Measurements from ENCODE around the gene PCNX4.

PCNX4 gene

DNA sequence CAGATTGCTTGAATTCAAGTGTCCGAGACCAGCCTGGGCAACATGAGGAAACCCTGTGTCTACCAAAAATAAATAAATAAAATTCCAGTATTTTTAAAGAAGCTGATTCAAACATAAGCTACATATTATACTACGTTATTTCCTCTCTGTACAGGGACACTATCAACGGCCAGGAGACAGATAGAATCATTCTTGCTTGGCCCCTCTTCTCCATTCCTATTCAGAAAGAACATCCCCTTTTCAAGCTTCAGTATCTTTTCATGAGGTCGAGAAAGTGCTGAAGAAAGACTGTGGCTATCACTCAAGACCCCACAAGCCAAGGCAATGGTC is 73.8 kb downstream of the PCNX4 start:
- H2AFZ ChIP-seq, result peak overlapping the region; percentile 81
- TF ChIP-seq, protein P1, sequence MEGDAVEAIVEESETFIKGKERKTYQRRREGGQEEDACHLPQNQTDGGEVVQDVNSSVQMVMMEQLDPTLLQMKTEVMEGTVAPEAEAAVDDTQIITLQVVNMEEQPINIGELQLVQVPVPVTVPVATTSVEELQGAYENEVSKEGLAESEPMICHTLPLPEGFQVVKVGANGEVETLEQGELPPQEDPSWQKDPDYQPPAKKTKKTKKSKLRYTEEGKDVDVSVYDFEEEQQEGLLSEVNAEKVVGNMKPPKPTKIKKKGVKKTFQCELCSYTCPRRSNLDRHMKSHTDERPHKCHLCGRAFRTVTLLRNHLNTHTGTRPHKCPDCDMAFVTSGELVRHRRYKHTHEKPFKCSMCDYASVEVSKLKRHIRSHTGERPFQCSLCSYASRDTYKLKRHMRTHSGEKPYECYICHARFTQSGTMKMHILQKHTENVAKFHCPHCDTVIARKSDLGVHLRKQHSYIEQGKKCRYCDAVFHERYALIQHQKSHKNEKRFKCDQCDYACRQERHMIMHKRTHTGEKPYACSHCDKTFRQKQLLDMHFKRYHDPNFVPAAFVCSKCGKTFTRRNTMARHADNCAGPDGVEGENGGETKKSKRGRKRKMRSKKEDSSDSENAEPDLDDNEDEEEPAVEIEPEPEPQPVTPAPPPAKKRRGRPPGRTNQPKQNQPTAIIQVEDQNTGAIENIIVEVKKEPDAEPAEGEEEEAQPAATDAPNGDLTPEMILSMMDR (IDR thresholded peaks at IDR 0.05), result no peak

DNA sequence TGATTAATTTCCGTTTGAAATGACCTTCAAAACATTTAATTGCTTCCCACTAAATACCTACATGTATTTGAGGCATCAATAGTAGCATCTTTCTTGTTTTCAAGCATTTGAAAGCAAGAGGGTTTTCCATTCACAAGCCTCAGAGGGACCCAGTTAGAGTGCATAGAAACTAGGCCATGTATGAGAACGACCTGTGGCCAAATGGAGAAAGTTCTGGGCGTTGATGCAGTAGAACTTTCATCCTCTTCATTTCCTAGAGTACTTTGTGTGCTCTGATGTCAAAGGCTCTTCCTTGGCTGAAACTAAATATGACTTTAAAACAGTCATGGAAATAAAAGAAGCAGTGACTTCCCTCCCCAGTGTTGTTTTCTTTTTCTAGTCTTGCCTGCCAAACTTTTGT is 74.4 kb downstream of the PCNX4 start:
- Histone ChIP-seq H3K4me2 (ENCODE audit: low read length) (no peak overlapping the region), H2AFZ (peak overlapping the region; percentile 81), H3K9me3 (ENCODE audit: control insufficient read depth, low read length) (no peaks in the 10 kb centered on the region), H3K27ac (peak overlapping the region; percentile 86), H3K79me2 (peaks cover 3% of the 10 kb centered on the region), H3K9ac (no peak overlapping the region), H3K4me1 (peaks cover 11% of the 10 kb centered on the region), H3K36me3 (ENCODE audit: control insufficient read depth, insufficient read depth, low read length) (no peaks in the 10 kb centered on the region), H3K27me3 (ENCODE audit: control insufficient read depth, insufficient read depth, low read length) (no peaks in the 10 kb centered on the region), H3K4me3 (ENCODE audit: low read depth, low read length) (no peak overlapping the region)
- TF ChIP-seq, protein P1 (IDR thresholded peaks at IDR 0.05), result no peak

More for the DNA sequence above, 73.8 kb downstream of the PCNX4 start:
- Histone ChIP-seq H3K9ac (no peak overlapping the region), H3K9me3 (ENCODE audit: control insufficient read depth, low read length) (no peaks in the 10 kb centered on the region), H3K4me2 (ENCODE audit: low read length) (peak overlapping the region; percentile 85), H3K4me1 (peaks cover 14% of the 10 kb centered on the region), H3K79me2 (peaks cover 4% of the 10 kb centered on the region), H3K27ac (peak overlapping the region; percentile 86), H3K27me3 (ENCODE audit: control insufficient read depth, insufficient read depth, low read length) (no peaks in the 10 kb centered on the region), H3K4me3 (ENCODE audit: low read depth, low read length) (peak overlapping the region; percentile 85), H3K36me3 (ENCODE audit: control insufficient read depth, insufficient read depth, low read length) (no peaks in the 10 kb centered on the region)

DNA sequence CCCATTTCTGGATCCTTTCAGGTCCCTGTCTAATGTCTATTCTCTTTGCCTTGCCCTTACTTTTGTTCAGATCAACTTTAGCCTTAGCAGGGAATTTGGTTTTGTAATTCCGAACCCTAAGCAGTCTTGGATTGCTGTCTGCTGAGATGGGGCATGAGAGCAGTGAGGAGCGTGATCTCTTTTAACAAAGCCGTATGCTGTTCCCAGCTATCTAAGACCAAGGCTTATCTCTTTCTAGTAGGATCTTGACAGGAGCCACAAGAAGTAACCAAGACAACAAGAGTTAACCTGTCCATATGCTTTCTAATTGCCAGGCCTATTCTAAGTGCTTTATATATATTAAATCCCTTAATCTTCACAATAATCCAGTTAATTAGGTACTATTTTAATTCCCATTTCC is 78.0 kb downstream of the PCNX4 start:
- no peaks in the 10 kb centered on the region for H3K79me2 ChIP-seq
- no peak overlapping the region for H3K4me3 ChIP-seq (ENCODE audit: low read depth, low read length)
- H3K36me3 ChIP-seq (ENCODE audit: control insufficient read depth, insufficient read depth, low read length), result no peaks in the 10 kb centered on the region
- H3K4me1 ChIP-seq, result peaks cover 6% of the 10 kb centered on the region
- no peak overlapping the region for H3K27ac ChIP-seq
- TF ChIP-seq, protein P1 (IDR thresholded peaks at IDR 0.05), result no peak
- no peaks in the 10 kb centered on the region for H3K27me3 ChIP-seq (ENCODE audit: control insufficient read depth, insufficient read depth, low read length)
- no peak overlapping the region for H3K9ac ChIP-seq
- no peaks in the 10 kb centered on the region for H3K9me3 ChIP-seq (ENCODE audit: control insufficient read depth, low read length)
- H2AFZ ChIP-seq, result no peak overlapping the region
- no peak overlapping the region for H3K4me2 ChIP-seq (ENCODE audit: low read length)

- Histone ChIP-seq H3K4me3 (ENCODE audit: low read depth, low read length) (no peak overlapping the region), H3K9ac (no peak overlapping the region), H3K9me3 (ENCODE audit: control insufficient read depth, low read length) (no peaks in the 10 kb centered on the region), H3K4me1 (peaks cover 2% of the 10 kb centered on the region), H3K27me3 (ENCODE audit: control insufficient read depth, insufficient read depth, low read length) (no peaks in the 10 kb centered on the region), H3K4me2 (ENCODE audit: low read length) (no peak overlapping the region), H3K36me3 (ENCODE audit: control insufficient read depth, insufficient read depth, low read length) (no peaks in the 10 kb centered on the region), H2AFZ (no peak overlapping the region), H3K27ac (no peak overlapping the region), H3K79me2 (no peaks in the 10 kb centered on the region)
- TF ChIP-seq, protein P1 (IDR thresholded peaks at IDR 0.05), result no peak
Measured at GRCh38 chr14:60170948-60171347, 79.2 kb downstream of the PCNX4 start.

DNA sequence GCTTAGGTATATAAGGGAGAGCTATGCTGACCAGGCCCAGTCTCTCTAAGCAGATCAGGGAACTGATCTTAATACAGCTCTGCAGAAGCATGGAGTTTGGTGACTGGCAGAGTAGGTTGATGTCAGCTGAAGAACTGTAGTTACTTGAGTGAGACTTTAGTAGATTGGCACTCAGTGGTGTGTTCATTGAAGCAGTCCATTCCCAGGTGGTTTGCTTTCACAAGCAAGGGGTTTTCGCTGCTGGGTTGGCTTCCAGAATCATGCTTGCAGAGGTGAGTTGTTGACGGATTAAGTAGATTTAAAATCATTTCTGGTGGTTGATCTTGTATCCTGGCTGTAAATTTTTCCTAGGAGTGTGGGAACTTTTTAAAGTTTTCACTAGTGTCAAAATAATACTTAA is 80.0 kb downstream of the PCNX4 start:
- H3K4me3 ChIP-seq (ENCODE audit: low read depth, low read length), result no peak overlapping the region
- no peaks in the 10 kb centered on the region for H3K36me3 ChIP-seq (ENCODE audit: control insufficient read depth, insufficient read depth, low read length)
- no peak overlapping the region for H2AFZ ChIP-seq
- no peaks in the 10 kb centered on the region for H3K4me1 ChIP-seq
- H3K79me2 ChIP-seq, result no peaks in the 10 kb centered on the region
- H3K9ac ChIP-seq, result no peak overlapping the region
- H3K4me2 ChIP-seq (ENCODE audit: low read length), result no peak overlapping the region
- no peaks in the 10 kb centered on the region for H3K9me3 ChIP-seq (ENCODE audit: control insufficient read depth, low read length)
- TF ChIP-seq, protein P1 (IDR thresholded peaks at IDR 0.05), result no peak
- no peaks in the 10 kb centered on the region for H3K27me3 ChIP-seq (ENCODE audit: control insufficient read depth, insufficient read depth, low read length)
- H3K27ac ChIP-seq, result no peak overlapping the region

Measured in parathyroid adenoma (tissue), 2 donors.